ENCODE results near the gene ZBTB16. TPM values are rescaled to one million over a fixed set of nuclear protein-coding genes. Genes with fewer than 3 reads are reported as not detected.

The ZBTB16 gene
- total and polyA plus RNA-seq, 4 donors: 8.9 to 140 (median 34.5) TPM

DNA sequence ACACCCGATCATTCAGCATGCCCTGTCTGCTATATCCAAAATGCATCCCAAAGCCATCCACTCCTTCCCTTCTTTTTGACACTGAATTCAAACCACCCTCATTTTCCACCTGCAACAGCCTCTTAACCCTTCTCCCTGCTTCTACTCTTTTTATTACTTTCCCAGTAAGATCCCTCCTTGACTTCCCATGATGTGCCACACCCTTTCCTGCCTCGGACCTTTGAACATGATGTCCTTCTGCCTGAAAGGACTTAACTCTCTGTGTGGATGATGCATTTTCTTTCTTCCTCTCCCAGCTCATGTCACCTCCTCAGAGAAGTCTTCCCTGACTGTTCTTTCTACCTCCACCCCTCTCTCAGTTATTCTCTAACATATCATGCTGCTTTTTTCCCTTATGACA, 48.1 kb upstream of the ZBTB16 start:
- peaks cover 0 to 6% (median 0%) of the 10 kb centered on the region in 4 donors for H3K27me3 ChIP-seq (ENCODE audit: control insufficient read depth in 4 of 4, insufficient read depth in 4 of 4, low read length in 3 of 4)
- DNase-seq (ENCODE audit: low spot score): no peak
- H3K9me3 ChIP-seq (ENCODE audit: control insufficient read depth in 4 of 4, low read length in 3 of 4): no peaks in the 10 kb centered on the region
- 65% methylated on average over 2 of the region's 2 CpGs for WGBS
- no peaks in the 10 kb centered on the region for H3K4me1 ChIP-seq (ENCODE audit: control insufficient read depth in 4 of 4, insufficient read depth in 4 of 4, low read length in 3 of 4)
- no peaks in the 10 kb centered on the region for H3K36me3 ChIP-seq (ENCODE audit: control insufficient read depth in 4 of 4, insufficient read depth in 3 of 4, low read depth in 1 of 4, low read length in 3 of 4)
- no peak overlapping the region for H3K27ac ChIP-seq (ENCODE audit: low read depth in 1 of 2, low read length in 2 of 2)
- no peak overlapping the region for H3K9ac ChIP-seq (ENCODE audit: low read depth in 1 of 2, low read length in 2 of 2)
- TF ChIP-seq EGR1 (IDR thresholded peaks at IDR 0.05; ENCODE audit: low read depth in 2 of 2) (no peak), GABPA (IDR thresholded peaks at IDR 0.05 in 1 of 2, conservative IDR thresholded peaks at IDR 0.05 in 1 of 2) (no peak), HNF4G (IDR thresholded peaks at IDR 0.05) (no peak), HNF4A (conservative IDR thresholded peaks at IDR 0.05) (no peak), FOXA2 (IDR thresholded peaks at IDR 0.05) (no peak), RAD21 (IDR thresholded peaks at IDR 0.05) (no peak), TAF1 (conservative IDR thresholded peaks at IDR 0.05) (no peak), YY1 (IDR thresholded peaks at IDR 0.05) (no peak), JUND (IDR thresholded peaks at IDR 0.05) (no peak), FOXA1 (IDR thresholded peaks at IDR 0.05) (no peak), SP1 (IDR thresholded peaks at IDR 0.05) (no peak), NR2F2 (IDR thresholded peaks at IDR 0.05) (no peak)
- TF ChIP-seq, protein P1, sequence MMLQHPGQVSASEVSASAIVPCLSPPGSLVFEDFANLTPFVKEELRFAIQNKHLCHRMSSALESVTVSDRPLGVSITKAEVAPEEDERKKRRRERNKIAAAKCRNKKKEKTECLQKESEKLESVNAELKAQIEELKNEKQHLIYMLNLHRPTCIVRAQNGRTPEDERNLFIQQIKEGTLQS (IDR thresholded peaks at IDR 0.05): no peak
- TF ChIP-seq, protein P2, sequence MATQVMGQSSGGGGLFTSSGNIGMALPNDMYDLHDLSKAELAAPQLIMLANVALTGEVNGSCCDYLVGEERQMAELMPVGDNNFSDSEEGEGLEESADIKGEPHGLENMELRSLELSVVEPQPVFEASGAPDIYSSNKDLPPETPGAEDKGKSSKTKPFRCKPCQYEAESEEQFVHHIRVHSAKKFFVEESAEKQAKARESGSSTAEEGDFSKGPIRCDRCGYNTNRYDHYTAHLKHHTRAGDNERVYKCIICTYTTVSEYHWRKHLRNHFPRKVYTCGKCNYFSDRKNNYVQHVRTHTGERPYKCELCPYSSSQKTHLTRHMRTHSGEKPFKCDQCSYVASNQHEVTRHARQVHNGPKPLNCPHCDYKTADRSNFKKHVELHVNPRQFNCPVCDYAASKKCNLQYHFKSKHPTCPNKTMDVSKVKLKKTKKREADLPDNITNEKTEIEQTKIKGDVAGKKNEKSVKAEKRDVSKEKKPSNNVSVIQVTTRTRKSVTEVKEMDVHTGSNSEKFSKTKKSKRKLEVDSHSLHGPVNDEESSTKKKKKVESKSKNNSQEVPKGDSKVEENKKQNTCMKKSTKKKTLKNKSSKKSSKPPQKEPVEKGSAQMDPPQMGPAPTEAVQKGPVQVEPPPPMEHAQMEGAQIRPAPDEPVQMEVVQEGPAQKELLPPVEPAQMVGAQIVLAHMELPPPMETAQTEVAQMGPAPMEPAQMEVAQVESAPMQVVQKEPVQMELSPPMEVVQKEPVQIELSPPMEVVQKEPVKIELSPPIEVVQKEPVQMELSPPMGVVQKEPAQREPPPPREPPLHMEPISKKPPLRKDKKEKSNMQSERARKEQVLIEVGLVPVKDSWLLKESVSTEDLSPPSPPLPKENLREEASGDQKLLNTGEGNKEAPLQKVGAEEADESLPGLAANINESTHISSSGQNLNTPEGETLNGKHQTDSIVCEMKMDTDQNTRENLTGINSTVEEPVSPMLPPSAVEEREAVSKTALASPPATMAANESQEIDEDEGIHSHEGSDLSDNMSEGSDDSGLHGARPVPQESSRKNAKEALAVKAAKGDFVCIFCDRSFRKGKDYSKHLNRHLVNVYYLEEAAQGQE (IDR thresholded peaks at IDR 0.05): no peak
- TF ChIP-seq, protein P3, sequence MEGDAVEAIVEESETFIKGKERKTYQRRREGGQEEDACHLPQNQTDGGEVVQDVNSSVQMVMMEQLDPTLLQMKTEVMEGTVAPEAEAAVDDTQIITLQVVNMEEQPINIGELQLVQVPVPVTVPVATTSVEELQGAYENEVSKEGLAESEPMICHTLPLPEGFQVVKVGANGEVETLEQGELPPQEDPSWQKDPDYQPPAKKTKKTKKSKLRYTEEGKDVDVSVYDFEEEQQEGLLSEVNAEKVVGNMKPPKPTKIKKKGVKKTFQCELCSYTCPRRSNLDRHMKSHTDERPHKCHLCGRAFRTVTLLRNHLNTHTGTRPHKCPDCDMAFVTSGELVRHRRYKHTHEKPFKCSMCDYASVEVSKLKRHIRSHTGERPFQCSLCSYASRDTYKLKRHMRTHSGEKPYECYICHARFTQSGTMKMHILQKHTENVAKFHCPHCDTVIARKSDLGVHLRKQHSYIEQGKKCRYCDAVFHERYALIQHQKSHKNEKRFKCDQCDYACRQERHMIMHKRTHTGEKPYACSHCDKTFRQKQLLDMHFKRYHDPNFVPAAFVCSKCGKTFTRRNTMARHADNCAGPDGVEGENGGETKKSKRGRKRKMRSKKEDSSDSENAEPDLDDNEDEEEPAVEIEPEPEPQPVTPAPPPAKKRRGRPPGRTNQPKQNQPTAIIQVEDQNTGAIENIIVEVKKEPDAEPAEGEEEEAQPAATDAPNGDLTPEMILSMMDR (IDR thresholded peaks at IDR 0.05; ENCODE audit: low read depth, low read length, missing input control): no peak
- TF ChIP-seq, protein P4, sequence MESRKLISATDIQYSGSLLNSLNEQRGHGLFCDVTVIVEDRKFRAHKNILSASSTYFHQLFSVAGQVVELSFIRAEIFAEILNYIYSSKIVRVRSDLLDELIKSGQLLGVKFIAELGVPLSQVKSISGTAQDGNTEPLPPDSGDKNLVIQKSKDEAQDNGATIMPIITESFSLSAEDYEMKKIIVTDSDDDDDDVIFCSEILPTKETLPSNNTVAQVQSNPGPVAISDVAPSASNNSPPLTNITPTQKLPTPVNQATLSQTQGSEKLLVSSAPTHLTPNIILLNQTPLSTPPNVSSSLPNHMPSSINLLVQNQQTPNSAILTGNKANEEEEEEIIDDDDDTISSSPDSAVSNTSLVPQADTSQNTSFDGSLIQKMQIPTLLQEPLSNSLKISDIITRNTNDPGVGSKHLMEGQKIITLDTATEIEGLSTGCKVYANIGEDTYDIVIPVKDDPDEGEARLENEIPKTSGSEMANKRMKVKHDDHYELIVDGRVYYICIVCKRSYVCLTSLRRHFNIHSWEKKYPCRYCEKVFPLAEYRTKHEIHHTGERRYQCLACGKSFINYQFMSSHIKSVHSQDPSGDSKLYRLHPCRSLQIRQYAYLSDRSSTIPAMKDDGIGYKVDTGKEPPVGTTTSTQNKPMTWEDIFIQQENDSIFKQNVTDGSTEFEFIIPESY (IDR thresholded peaks at IDR 0.05): no peak
- TF ChIP-seq, protein P5, sequence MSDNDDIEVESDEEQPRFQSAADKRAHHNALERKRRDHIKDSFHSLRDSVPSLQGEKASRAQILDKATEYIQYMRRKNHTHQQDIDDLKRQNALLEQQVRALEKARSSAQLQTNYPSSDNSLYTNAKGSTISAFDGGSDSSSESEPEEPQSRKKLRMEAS (IDR thresholded peaks at IDR 0.05): no peak
- no peak overlapping the region for H3K4me3 ChIP-seq (ENCODE audit: low read depth in 1 of 3, low read length in 3 of 3)

DNA sequence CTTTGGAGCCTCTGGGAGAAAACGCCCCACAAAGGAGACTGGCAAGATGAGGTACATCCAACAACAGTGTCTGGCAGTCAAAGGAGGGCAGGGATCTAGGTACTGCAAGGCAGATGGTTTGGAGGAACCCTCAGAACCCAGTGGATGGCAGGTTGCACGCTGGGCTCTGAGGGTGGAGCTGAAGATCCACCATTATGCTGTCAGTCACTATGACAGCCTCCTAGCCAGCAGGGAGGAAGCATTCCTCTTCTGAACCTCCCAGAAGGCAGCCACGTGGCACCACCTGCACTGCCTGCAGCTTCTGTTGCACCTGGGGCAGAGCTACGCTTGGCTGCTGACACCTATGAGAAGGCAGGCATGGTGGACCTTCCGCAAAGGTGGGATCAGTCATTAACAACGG, 44.4 kb upstream of the ZBTB16 start:
- Histone ChIP-seq H3K36me3 (ENCODE audit: control insufficient read depth in 4 of 4, insufficient read depth in 3 of 4, low read depth in 1 of 4, low read length in 3 of 4) (no peaks in the 10 kb centered on the region), H3K4me3 (ENCODE audit: low read depth in 1 of 3, low read length in 3 of 3) (no peak overlapping the region), H3K27ac (ENCODE audit: low read depth in 1 of 2, low read length in 2 of 2) (no peak overlapping the region), H3K27me3 (ENCODE audit: control insufficient read depth in 4 of 4, insufficient read depth in 4 of 4, low read length in 3 of 4) (peaks cover 0 to 6% (median 0%) of the 10 kb centered on the region in 4 donors), H3K9me3 (ENCODE audit: control insufficient read depth in 4 of 4, low read length in 3 of 4) (no peaks in the 10 kb centered on the region), H3K4me1 (ENCODE audit: control insufficient read depth in 4 of 4, insufficient read depth in 4 of 4, low read length in 3 of 4) (no peaks in the 10 kb centered on the region), H3K9ac (ENCODE audit: low read depth in 1 of 2, low read length in 2 of 2) (no peak overlapping the region)
- no peak for DNase-seq (ENCODE audit: low spot score)
- WGBS: 55% methylated on average over 6 of the region's 6 CpGs
- TF ChIP-seq, protein P3 (IDR thresholded peaks at IDR 0.05; ENCODE audit: low read depth, low read length, missing input control): no peak
- TF ChIP-seq YY1 (IDR thresholded peaks at IDR 0.05): no peak
- TF ChIP-seq FOXA2 (IDR thresholded peaks at IDR 0.05): no peak

Data from liver (tissue), 9 donors.